ENCODE results near the gene PHLDB2.

The PHLDB2 gene

DNA sequence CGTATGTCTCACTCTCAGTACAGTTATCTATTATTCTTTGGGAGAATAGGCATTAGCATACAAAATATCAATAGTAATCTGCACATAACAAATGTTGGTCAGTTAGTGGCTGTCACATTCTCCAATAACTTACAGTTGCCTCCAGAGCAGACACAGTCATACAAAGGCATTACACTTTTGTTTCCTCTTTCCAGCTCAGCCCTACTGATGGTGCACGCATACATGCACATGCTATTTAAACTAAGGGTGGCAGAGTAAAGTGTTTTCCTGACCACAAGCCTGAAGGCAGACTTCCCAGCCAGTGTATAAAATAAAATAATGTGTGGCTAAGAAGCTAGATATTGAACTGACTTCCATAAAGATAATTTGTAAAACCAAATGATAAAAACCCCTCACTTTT lies 47.6 kb downstream of the PHLDB2 start:
- no peak for DNase-seq (ENCODE audit: extremely low read depth, low read depth)
- TF ChIP-seq CTCF (IDR thresholded peaks at IDR 0.05; ENCODE audit: low read depth, low read length): no peak

DNA sequence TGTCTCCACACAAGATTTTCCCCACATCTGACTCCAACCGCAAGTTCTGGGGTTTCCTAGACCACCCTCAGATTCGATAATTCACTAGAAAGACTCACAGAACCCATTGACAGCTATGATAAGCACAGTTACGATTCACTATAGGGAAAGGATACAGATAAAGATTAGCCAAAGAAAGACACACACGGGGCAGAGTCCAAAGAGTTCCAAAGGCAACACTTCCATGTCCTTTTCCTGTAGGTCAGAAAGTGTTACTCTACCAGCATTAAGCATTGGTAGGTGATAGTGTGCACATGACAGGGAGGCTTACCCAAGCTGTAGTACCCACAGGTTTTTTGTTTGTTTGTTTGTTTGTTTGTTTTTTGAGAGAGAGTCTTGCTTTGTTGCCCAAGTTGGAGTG lies 48.1 kb downstream of the PHLDB2 start:
- DNase-seq (ENCODE audit: extremely low read depth, low read depth): no peak
- TF ChIP-seq CTCF (IDR thresholded peaks at IDR 0.05; ENCODE audit: low read depth, low read length): no peak

- TF ChIP-seq CTCF (IDR thresholded peaks at IDR 0.05; ENCODE audit: low read depth, low read length): no peak
- DNase-seq (ENCODE audit: extremely low read depth, low read depth): no peak
Measured at GRCh38 chr3:111910806-111911205, 51.7 kb downstream of the PHLDB2 start.

DNA sequence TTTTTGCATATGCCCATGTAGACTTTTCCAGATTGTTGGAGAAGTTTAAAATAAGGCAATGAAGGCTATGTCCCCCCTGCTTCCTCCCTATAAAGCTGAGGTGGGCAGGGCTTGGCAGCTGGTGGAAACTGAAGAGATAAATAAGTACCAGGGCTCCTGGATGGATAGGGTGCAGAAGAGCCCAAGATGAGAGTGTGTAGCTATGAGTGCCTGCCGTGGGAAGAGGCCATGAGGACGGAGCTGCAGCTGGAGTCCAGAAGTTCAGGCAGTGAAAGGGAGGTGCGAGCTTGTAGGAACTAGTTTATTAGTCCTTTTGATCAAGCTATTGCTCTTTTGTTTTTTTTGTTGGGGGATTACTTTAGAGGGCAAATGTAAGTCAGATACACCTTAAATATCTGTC lies 52.4 kb downstream of the PHLDB2 start:
- TF ChIP-seq CTCF (IDR thresholded peaks at IDR 0.05; ENCODE audit: low read depth, low read length): no peak
- no peak for DNase-seq (ENCODE audit: extremely low read depth, low read depth)

DNA sequence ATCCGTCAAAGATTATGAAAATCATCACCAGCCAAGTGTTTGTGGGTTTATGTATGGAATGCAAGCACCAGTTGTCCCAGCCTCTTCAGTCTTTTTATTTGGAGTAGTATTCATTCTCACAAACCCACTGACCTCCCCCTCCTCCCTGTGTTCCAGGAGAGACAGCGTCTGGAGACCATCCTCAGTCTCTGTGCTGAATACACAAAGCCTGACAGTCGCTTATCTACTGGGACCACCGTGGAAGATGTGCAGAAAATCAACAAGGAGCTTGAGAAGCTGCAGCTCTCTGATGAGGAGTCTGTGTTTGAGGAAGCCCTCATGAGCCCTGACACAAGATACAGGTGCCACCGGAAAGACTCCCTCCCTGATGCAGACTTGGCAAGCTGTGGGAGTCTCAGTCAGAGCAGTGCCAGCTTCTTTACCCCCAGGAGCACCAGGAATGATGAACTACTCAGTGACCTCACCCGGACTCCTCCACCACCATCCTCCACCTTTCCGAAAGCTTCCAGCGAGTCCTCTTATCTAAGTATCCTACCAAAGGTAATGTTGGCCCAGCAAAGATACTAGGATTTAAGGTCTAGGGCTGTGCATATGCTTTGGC lies 54.2 kb downstream of the PHLDB2 start:
- no peak for TF ChIP-seq CTCF (IDR thresholded peaks at IDR 0.05; ENCODE audit: low read depth, low read length)
- no peak for DNase-seq (ENCODE audit: extremely low read depth, low read depth)

DNA sequence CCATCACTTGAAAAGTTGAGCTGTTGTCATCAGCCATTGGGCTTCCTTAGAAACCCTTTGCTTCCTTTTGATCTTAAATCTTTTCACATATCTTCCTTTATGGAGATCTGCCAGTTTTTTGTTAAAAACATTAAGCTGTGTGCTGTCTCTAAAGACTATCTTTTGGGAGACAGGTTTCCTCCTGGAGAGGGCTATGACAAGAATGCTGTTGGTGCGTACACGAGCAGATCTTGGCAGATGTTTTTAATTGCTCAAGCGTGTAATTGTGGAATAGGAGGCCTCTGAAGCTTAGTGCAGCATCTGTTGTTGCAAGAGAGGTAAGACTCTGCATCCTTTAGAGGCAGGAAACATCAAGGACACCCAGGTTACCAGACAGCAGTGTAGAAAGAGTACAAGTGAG lies 56.8 kb downstream of the PHLDB2 start:
- TF ChIP-seq CTCF (IDR thresholded peaks at IDR 0.05; ENCODE audit: low read depth, low read length): no peak
- DNase-seq (ENCODE audit: extremely low read depth, low read depth): no peak

DNA sequence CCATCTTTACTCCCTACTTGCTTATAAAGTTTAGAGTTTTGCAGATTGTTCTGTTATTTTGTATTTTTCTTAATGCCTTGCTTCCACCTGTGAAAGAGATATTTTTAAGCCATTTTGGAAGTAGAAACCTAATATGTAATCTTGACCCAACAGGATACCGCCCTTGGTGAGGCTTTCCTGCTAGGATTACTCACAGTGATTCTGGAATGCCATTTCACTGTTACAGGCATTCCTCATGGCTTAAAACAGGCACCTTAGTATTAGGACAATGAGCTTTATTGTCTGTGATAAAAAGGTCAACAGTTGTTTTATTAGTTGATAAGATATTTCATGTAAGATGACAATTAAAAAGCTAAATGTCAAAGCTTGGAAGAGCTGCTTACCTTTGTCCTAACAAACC lies 58.2 kb downstream of the PHLDB2 start:
- no peak for TF ChIP-seq CTCF (IDR thresholded peaks at IDR 0.05; ENCODE audit: low read depth, low read length)
- no peak for DNase-seq (ENCODE audit: extremely low read depth, low read depth)
